HG03097 (cell line): Measurements from ENCODE around the gene LIMS3.
"Not testable (repeated sequence)": the region's sequence is repeated elsewhere in the genome, so short reads cannot be mapped to it uniquely, and the experiment has no call there.

Source experiments
- ATAC-seq: cut with Tn5 transposase; IDR thresholded peaks from one replicate; pipeline ENCODE4 v1.9.1; 2021; ENCODE audit not compliant: unreplicated experiment, low FRiP score

LIMS3 gene

DNA sequence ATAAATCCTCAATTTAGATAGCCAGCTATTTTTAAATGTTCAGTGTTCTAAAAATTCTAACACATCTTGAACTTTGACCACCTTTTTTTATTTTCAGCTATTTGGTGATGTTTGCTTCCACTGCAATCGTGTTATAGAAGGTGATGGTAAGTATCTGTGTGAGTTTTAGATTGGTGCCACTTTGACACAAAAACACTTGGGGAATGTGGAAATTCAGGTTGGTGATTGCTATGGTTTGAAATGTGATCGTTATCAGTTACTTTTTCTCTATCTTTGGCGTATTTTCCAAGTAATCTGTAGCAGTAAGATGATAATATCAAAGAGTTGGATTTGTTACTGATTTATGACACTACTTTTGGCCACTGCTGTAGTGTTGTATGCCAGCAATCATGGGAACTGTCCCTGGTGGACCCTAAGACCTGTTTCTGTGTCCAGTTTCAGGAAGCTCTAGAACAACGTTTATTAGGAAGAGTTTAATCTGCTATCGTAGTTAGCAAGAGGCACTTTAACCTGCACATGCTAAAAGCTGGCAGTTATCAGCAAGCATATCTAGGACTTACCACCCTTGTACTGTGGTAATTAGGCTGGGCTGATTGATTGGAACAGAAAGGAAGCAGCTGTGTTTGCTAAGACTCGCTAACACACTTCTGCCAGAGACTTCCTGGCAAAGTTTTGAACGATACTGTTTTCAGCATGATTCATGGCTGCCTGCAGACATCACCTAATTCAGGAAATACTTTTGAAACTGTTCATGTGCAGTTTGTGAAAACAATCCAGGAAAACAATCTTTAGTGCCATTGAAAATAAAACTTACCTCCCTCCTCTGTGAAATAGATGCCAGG lies 23.3 kb downstream of the LIMS3 start:
- ATAC-seq = not testable (repeated sequence)

DNA sequence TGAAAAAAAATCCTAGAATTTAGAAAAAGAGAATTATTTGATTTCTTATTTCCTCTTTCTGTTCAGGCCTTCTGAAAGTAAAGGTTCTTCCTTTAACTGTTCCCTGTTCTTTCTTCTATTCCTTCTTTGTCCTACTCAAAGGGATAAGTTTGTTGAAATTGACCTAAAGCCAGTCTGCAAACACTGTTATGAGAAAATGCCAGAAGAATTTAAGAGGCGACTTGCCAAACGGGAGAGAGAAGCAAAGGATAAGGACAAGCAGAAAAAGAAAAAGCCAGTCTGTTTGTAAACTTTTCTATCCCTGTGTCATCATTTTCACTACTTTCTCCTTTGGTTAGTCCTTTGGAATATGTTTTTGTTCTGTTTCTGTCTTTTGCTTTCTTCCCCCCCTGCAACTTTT lies 26.0 kb downstream of the LIMS3 start:
- ATAC-seq = not testable (repeated sequence)

DNA sequence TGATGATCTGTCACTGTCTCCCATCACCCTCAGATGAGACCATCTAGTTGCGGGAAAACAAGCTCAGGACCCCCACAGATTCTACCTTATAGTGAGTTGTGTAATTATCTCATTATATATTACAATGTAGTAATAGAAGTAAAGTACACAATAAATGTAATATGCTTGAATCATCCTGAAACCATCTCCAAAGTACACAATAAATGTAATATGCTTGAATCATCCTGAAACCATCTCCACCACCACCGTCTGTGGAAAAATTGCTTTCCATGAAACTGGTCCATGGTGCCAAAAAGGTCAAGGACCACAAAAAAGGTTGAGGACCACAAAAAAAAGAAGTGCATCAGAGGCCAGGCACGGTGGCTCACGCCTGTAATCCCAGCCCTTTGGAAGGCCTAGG lies 29.3 kb downstream of the LIMS3 start:
- not testable (repeated sequence) for ATAC-seq

DNA sequence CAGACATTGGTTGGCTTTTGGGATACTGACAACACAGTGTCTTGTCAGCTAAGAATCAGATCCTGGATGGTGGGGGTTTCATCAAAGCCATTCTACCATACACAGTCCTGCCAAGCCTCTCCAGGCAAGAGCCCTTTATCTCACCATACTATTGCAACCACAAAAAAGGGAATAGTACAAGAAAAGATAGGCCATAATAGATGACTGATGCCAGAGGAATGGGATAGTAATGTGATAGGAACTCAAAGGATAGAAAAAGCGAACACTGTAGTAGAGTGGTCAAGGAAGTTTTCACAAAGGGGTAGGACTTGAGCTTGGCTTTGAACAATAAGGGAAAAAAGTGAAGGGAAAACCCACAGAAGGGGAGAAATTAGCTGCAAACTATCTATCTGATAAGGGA lies 30.7 kb downstream of the LIMS3 start:
- ATAC-seq = not testable (repeated sequence)

DNA sequence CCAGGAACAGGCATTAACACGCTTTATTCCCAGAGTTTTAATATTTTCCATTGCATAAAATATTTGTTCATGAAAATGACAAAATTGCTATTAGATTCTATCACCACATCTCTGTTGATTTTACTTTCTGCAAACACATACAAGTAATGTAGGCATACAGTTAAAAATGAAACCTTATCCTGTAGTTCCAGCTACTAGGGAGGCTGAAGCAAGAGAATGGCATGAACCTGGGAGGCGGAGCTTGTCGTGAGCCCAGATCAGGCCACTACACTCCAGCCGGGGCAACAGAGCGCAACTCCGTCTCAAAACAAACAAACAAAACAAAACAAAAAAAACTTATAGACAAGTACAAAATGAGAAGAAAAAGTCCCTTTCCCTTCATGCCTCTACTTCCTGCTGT lies 38.0 kb downstream of the LIMS3 start:
- ATAC-seq = not testable (repeated sequence)

DNA sequence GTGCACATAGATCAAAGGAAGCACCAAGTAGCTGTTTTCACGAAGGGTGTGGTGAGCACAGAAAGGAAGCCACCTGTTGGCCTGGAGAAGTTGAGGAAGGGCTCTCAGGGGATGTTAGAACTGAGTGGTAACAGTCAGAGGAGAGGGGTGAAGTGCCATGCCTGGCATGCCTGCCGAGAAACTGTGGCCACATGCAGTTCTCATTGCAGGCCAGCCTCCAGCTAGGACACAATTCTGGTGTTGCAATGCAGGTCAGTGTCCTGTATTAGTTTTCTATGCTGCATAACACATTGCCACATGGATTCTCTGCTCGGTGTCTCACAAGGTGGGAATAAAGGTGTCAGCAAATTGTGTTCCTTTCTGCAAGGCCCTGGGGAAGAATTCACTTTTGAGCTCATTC lies 46.9 kb downstream of the LIMS3 start:
- not testable (repeated sequence) for ATAC-seq

DNA sequence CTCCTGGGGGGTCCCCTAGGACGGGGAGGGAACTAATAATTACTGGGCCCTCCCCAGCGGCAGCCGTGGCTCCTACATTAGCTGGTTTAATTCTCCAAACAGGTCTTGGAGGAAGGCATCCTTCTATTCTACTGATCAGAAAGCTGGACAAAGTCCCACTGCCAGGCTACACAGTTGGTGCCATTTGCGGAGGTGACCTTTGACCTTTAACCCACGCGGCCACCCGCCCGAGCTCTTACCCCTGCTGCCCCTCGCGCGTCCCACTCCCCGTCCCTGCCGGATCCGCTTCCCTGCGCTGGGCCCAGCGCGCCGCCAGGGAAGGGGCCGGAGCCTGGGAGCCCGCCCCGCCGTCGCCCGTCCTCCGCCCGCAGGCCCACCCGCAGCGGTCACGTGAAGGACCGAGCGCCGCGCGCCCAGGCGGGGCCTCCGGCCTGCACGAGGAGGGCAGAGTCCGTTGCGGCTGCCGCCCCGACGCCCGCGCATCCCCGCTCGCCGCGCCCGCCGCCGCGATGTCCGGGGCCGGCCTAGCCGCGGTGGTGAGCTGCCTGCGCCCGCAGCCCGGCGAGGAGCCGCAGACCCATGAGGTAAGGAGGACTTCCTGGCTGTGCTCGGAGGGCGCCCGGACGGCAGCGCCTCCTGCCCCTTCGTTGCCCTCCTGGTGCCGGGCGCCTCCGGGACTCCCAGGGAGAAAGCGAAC lies 48.9 kb downstream of the LIMS3 start:
- ATAC-seq = not testable (repeated sequence)

DNA sequence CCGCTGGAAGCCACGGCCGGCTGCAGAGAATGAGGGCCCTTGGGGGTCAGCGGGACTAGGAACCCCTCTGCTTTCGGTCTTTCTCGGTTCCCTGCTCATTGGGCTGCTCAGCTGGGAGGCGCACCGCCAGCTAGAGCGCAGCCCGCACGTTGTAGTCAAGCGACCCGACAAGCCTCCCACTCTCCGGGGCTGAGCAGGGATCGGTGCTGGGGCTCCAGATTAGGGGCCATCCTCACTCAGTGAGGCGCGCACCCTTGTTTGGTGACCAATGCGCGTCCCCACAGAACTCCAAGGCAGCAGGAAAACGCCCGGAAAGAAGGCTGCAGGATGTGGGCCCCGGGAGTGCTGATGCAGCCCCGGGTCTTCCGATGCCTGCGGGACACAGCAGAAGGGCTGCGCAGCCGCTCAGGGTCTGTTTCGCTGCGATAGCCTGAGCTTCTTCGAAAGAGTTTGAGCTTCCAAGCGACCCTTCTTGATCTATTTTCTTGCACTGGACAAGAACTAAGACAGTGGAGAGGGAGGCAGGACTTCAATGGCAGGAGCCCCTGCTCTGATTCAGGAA lies 49.6 kb downstream of the LIMS3 start:
- ATAC-seq = not testable (repeated sequence)

DNA sequence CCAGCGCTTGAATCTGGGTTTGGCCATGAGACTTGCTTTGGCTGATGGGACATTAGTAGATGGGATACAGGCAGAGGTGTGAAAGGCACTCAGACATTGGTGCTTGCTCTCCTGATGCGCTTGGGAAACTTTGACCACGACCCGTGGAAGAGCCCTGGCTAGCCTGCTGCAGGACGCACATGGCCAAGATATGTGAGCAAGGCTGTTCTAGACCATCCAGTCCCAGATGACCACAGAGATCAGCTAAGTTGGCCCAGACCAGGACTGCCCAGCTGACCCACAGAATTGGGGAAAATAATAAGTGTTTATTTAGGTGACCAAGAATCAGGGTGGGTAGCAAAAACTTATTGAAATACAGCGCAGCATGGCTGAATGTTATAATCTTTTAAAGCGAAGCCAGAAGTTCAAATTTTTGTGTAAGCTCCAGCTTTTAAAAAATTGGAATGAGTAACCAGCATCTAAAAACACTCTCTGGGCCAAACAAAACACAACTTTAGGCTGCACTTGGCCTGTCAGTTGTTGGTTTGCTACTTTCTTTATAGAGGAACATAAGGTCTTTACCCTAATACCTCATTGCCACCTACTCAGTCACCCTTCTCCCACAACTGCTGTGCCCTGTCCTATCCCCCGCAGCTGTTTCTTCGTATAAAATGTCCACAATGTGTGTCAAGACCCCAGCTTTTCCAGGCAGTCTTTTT lies 51.8 kb downstream of the LIMS3 start:
- not testable (repeated sequence) for ATAC-seq

DNA sequence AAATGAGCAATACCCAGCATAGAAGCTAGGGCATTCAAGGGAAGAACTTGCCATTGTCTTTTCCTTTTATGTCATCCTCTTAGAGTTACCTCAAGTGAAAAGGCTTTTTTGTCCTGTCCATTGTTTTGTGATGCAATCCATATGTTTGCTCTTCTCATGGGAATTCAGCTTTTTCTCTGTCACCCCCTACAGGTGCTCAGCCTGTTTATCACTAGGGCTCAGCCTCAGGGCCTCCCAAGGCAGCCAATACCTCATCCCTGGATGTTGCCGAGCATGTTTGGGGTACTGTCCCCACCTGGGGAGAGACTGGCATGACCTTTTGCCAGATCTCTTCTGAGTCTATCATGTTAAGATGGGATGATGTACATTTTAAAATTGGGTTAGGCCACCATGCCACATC lies 65.5 kb downstream of the LIMS3 start:
- not testable (repeated sequence) for ATAC-seq

DNA sequence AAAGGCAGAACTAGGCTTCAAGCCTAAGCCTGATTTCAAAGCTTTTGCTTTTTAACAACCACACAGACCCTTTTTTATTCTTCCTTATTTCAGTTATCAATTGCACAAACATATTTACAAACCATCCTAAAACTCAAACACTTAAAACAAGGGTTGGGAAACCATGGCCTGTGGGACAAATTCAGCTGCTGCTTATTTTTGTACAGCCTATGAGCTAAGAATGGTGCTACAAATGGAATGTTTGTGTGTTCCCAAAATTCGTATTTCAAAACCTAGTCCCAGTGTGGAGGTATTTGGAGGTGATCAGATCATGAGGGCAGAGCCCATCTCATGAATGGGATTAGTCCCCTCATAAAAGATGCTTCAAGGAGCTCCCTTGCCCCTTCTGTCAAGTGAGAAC lies 67.0 kb downstream of the LIMS3 start:
- ATAC-seq = not testable (repeated sequence)

DNA sequence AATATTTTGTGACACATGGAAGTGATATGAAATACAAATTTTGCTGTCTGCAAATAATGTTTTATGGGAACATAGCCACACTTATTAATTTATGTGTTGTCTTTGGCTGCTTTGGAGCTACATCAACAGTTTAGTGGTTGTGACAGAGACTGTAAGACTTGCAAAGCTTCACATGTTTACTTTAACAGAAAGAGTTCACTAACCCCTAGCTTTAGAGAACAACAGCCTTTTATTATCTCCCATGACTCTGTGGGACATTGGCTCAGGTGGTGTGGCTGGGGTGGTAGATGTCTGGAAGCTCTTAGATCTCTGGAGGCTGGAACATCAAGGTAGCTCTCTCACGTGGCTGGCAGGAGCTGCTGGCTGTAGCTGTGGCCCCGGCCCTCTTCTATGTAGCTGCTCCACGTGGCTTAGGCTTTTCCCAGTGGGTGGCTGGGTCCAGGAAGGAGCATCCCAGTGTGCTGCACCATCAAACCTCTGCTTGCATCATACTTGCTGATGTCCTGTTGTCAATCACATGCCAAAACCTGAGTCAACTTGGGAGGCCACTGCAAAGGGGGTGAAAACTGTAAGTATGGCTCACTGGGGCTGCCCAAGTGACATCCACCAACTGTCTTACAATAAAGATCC lies 67.7 kb downstream of the LIMS3 start:
- ATAC-seq = not testable (repeated sequence)

DNA sequence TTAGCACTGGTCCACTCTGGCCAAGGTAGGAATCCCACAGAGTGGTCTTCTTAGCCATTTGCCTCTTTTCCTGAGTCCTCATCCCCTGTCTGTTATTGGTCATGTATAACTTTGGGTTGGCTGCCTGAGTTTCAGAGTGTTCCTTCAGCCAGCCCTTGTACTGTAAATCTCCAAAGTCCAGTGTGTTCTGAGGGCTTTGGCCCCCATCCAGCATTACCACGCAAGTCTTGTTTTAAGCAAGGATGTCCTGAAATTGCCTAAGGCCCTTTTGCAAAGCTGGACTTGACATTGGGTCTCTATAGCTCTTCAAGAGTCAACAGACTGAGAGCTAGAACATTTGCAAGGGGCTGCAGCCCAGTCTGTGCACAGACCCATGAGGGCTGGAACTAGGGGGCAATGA lies 68.4 kb downstream of the LIMS3 start:
- ATAC-seq = not testable (repeated sequence)

DNA sequence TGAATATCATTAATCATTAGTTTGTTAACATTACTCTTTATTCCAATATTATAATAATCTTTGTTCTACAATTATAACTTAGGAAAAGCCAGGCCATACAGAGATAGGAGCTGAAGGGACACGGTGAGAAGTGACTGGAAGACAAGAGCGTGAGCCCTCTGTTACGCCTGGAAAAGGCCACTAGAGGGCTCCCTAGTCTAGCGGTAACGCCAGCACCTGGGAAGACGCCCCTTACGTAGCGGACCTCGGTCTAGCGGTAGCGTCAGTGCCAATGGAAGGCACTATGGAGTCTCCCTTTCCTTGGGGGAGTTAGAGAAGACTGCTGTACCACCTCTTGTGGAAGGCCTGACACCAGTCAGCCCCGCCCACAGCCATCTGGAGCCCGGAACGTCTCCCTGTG lies 71.4 kb downstream of the LIMS3 start:
- not testable (repeated sequence) for ATAC-seq

DNA sequence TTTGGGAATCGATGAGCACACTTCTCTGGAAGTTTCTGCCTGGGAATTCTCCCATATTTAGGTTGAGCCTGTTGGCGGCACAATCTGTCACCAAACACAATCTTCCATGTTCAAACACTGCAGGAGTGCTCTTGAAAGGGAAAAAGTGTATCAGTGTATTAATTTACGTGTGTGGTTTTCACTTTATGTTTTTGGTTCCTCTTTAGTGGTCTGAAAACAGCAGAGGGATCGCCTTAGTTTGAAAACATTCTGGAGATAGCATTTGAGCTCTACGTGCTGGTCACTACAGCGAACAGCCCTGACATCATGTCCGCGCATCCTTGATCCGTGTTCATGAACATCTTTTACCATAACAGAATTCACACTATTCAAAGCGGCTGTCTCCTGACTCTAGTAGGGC lies 73.2 kb downstream of the LIMS3 start:
- ATAC-seq = not testable (repeated sequence)
